ENCODE data around the gene AFDN. TPM values are rescaled to one million over a fixed set of nuclear protein-coding genes. Genes with fewer than 3 reads are reported as not detected.

AFDN gene
- total RNA-seq, 1 donor from 2014 or later = 102 TPM

GRCh38 chr6:167968091-167968490 lies 141.4 kb downstream of the AFDN start:
- no peak overlapping the region for H3K4me2 ChIP-seq (ENCODE audit: low read length)
- FAIRE-seq (no peak), DNase-seq (ENCODE audit: low read depth) (no peak)
- Mint-ChIP-seq H3K4me3 (ENCODE audit: unreplicated experiment) (no peak overlapping the region), H3K27me3 (ENCODE audit: low read depth, unreplicated experiment) (no peaks in the 10 kb centered on the region), H3K9me3 (ENCODE audit: unreplicated experiment) (no peaks in the 10 kb centered on the region), H3K4me1 (ENCODE audit: low read depth, unreplicated experiment) (peaks cover 12% of the 10 kb centered on the region), H3K27ac (ENCODE audit: unreplicated experiment) (no peak overlapping the region), H3K36me3 (ENCODE audit: low read depth, unreplicated experiment) (peaks cover 17% of the 10 kb centered on the region)
- H3K4me1 ChIP-seq (ENCODE audit: insufficient read depth, low read length) = no peaks in the 10 kb centered on the region
- no peaks in the 10 kb centered on the region for H4K20me1 ChIP-seq (ENCODE audit: insufficient read depth, low read length)
- H3K27ac ChIP-seq (ENCODE audit: low read depth, low read length) = no peak overlapping the region
- no peak overlapping the region for H2AFZ ChIP-seq (ENCODE audit: low read depth, low read length)
- no peak overlapping the region for H3K9ac ChIP-seq (ENCODE audit: low read length)
- H3K79me2 ChIP-seq (ENCODE audit: insufficient read depth, low read length) = no peaks in the 10 kb centered on the region
- H3K27me3 ChIP-seq (ENCODE audit: insufficient read depth, low read length) = no peaks in the 10 kb centered on the region
- no peak for TF ChIP-seq EZH2 (IDR thresholded peaks at IDR 0.05; ENCODE audit: insufficient read depth, low read length)
- TF ChIP-seq, protein P1, sequence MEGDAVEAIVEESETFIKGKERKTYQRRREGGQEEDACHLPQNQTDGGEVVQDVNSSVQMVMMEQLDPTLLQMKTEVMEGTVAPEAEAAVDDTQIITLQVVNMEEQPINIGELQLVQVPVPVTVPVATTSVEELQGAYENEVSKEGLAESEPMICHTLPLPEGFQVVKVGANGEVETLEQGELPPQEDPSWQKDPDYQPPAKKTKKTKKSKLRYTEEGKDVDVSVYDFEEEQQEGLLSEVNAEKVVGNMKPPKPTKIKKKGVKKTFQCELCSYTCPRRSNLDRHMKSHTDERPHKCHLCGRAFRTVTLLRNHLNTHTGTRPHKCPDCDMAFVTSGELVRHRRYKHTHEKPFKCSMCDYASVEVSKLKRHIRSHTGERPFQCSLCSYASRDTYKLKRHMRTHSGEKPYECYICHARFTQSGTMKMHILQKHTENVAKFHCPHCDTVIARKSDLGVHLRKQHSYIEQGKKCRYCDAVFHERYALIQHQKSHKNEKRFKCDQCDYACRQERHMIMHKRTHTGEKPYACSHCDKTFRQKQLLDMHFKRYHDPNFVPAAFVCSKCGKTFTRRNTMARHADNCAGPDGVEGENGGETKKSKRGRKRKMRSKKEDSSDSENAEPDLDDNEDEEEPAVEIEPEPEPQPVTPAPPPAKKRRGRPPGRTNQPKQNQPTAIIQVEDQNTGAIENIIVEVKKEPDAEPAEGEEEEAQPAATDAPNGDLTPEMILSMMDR (IDR thresholded peaks at IDR 0.05; ENCODE audit: insufficient read depth, low read depth, low read length) = peak; percentile 8
- no peak overlapping the region for H3K4me3 ChIP-seq (ENCODE audit: insufficient read depth, low read depth, low read length)
- no peaks in the 10 kb centered on the region for H3K9me3 ChIP-seq (ENCODE audit: insufficient read depth, low read depth, low read length)
- H3K36me3 ChIP-seq (ENCODE audit: insufficient read depth, low read length) = peaks cover 11% of the 10 kb centered on the region

DNA sequence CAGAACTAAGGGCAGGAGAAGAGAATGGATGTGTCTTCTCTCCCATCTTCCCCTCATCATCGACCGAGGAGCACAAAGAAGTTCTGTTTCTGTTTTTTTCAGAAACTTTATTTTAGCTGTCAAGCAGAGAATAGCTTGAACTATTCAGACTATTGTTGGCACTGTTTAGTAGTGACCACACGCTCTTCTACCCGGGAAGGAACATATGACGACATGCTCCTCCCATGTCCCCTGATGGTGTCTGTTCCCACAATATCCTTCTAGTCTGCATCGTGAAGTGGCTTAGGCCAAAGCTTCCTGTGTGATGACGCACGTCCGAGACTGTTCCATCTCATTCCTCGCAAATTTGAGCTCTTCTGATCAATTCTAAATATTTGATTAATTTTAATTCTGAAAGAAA lies 143.5 kb downstream of the AFDN start:
- peaks cover 10% of the 10 kb centered on the region for H3K36me3 Mint-ChIP-seq (ENCODE audit: low read depth, unreplicated experiment)

GRCh38 chr6:167972193-167972592 lies 145.5 kb downstream of the AFDN start:
- H3K4me3 Mint-ChIP-seq (ENCODE audit: unreplicated experiment) = no peak overlapping the region
- H3K4me3 ChIP-seq (ENCODE audit: insufficient read depth, low read depth, low read length) = no peak overlapping the region
- H3K27ac Mint-ChIP-seq (ENCODE audit: unreplicated experiment) = no peak overlapping the region
- no peaks in the 10 kb centered on the region for H4K20me1 ChIP-seq (ENCODE audit: insufficient read depth, low read length)
- H2AFZ ChIP-seq (ENCODE audit: low read depth, low read length) = no peak overlapping the region
- no peaks in the 10 kb centered on the region for H3K9me3 Mint-ChIP-seq (ENCODE audit: unreplicated experiment)
- H3K9ac ChIP-seq (ENCODE audit: low read length) = no peak overlapping the region
- peaks cover 5% of the 10 kb centered on the region for H3K4me1 ChIP-seq (ENCODE audit: insufficient read depth, low read length)
- DNase-seq (ENCODE audit: low read depth) (no peak), FAIRE-seq (no peak)
- peaks cover 2% of the 10 kb centered on the region for H3K36me3 ChIP-seq (ENCODE audit: insufficient read depth, low read length)
- H3K9me3 ChIP-seq (ENCODE audit: insufficient read depth, low read depth, low read length) = no peaks in the 10 kb centered on the region
- H3K27me3 Mint-ChIP-seq (ENCODE audit: low read depth, unreplicated experiment) = no peaks in the 10 kb centered on the region
- no peaks in the 10 kb centered on the region for H3K27me3 ChIP-seq (ENCODE audit: insufficient read depth, low read length)
- TF ChIP-seq EZH2 (IDR thresholded peaks at IDR 0.05; ENCODE audit: insufficient read depth, low read length) = no peak
- TF ChIP-seq, protein P1 (IDR thresholded peaks at IDR 0.05; ENCODE audit: insufficient read depth, low read depth, low read length) = no peak
- peaks cover 4% of the 10 kb centered on the region for H3K36me3 Mint-ChIP-seq (ENCODE audit: low read depth, unreplicated experiment)
- H3K4me2 ChIP-seq (ENCODE audit: low read length) = no peak overlapping the region
- H3K27ac ChIP-seq (ENCODE audit: low read depth, low read length) = no peak overlapping the region
- peaks cover 12% of the 10 kb centered on the region for H3K4me1 Mint-ChIP-seq (ENCODE audit: low read depth, unreplicated experiment)
- no peaks in the 10 kb centered on the region for H3K79me2 ChIP-seq (ENCODE audit: insufficient read depth, low read length)

More for the DNA sequence above, 143.5 kb downstream of the AFDN start:
- no peaks in the 10 kb centered on the region for H3K9me3 ChIP-seq (ENCODE audit: insufficient read depth, low read depth, low read length)
- no peaks in the 10 kb centered on the region for H4K20me1 ChIP-seq (ENCODE audit: insufficient read depth, low read length)
- H3K4me3 ChIP-seq (ENCODE audit: insufficient read depth, low read depth, low read length) = no peak overlapping the region
- H3K4me2 ChIP-seq (ENCODE audit: low read length) = no peak overlapping the region
- no peaks in the 10 kb centered on the region for H3K27me3 ChIP-seq (ENCODE audit: insufficient read depth, low read length)
- H3K4me1 Mint-ChIP-seq (ENCODE audit: low read depth, unreplicated experiment) = peaks cover 11% of the 10 kb centered on the region
- no peak overlapping the region for H3K4me3 Mint-ChIP-seq (ENCODE audit: unreplicated experiment)
- DNase-seq (ENCODE audit: low read depth) (no peak), FAIRE-seq (no peak)
- no peaks in the 10 kb centered on the region for H3K79me2 ChIP-seq (ENCODE audit: insufficient read depth, low read length)
- H3K9me3 Mint-ChIP-seq (ENCODE audit: unreplicated experiment) = no peaks in the 10 kb centered on the region
- H2AFZ ChIP-seq (ENCODE audit: low read depth, low read length) = no peak overlapping the region
- TF ChIP-seq, protein P1 (IDR thresholded peaks at IDR 0.05; ENCODE audit: insufficient read depth, low read depth, low read length) = no peak
- TF ChIP-seq EZH2 (IDR thresholded peaks at IDR 0.05; ENCODE audit: insufficient read depth, low read length) = no peak
- H3K36me3 ChIP-seq (ENCODE audit: insufficient read depth, low read length) = peaks cover 5% of the 10 kb centered on the region
- H3K4me1 ChIP-seq (ENCODE audit: insufficient read depth, low read length) = peaks cover 2% of the 10 kb centered on the region
- no peaks in the 10 kb centered on the region for H3K27me3 Mint-ChIP-seq (ENCODE audit: low read depth, unreplicated experiment)
- H3K27ac ChIP-seq (ENCODE audit: low read depth, low read length) = no peak overlapping the region
- no peak overlapping the region for H3K9ac ChIP-seq (ENCODE audit: low read length)
- no peak overlapping the region for H3K27ac Mint-ChIP-seq (ENCODE audit: unreplicated experiment)

Measured in astrocyte (in vitro differentiated cells and primary cell).